ENCODE measurements around the gene ARHGAP44. TPM values are rescaled to one million over a fixed set of nuclear protein-coding genes. Genes with fewer than 3 reads are reported as not detected.

ARHGAP44 gene
- total RNA-seq, 1 donor from 2014 or later = 0.79 TPM

GRCh38 chr17:13024526-13025257 is 235.4 kb downstream of the ARHGAP44 start:
- Histone ChIP-seq H3K27me3 (ENCODE audit: control insufficient read depth, insufficient read depth, low read length) (no peaks in the 10 kb centered on the region), H3K4me3 (ENCODE audit: low read depth, low read length) (no peak overlapping the region), H3K36me3 (ENCODE audit: control insufficient read depth, insufficient read depth, low read length) (no peaks in the 10 kb centered on the region)
- TF ChIP-seq CTCF (IDR thresholded peaks at IDR 0.05; ENCODE audit: insufficient read depth, low read length, severe bottlenecking) = peak; percentile 90
- peak; percentile 35 for DNase-seq (ENCODE audit: low read depth)
- FAIRE-seq = peak; percentile 92

GRCh38 chr17:13025258-13025627 is 235.9 kb downstream of the ARHGAP44 start:
- H3K27me3 ChIP-seq (ENCODE audit: control insufficient read depth, insufficient read depth, low read length) = no peaks in the 10 kb centered on the region
- FAIRE-seq (peak; percentile 13), DNase-seq (ENCODE audit: low read depth) (no peak)
- no peak overlapping the region for H3K4me3 ChIP-seq (ENCODE audit: low read depth, low read length)
- no peak for TF ChIP-seq CTCF (IDR thresholded peaks at IDR 0.05; ENCODE audit: insufficient read depth, low read length, severe bottlenecking)
- H3K36me3 ChIP-seq (ENCODE audit: control insufficient read depth, insufficient read depth, low read length) = no peaks in the 10 kb centered on the region

- H3K36me3 ChIP-seq (ENCODE audit: control insufficient read depth, insufficient read depth, low read length) = no peaks in the 10 kb centered on the region
- FAIRE-seq = no peak
- no peak overlapping the region for H3K4me3 ChIP-seq (ENCODE audit: low read depth, low read length)
- H3K27me3 ChIP-seq (ENCODE audit: control insufficient read depth, insufficient read depth, low read length) = no peaks in the 10 kb centered on the region
- no peak for DNase-seq (ENCODE audit: low read depth)
- no peak for TF ChIP-seq CTCF (IDR thresholded peaks at IDR 0.05; ENCODE audit: insufficient read depth, low read length, severe bottlenecking)
Observed at GRCh38 chr17:13025687-13026086, 236.4 kb downstream of the ARHGAP44 start.

- no peak for TF ChIP-seq CTCF (IDR thresholded peaks at IDR 0.05; ENCODE audit: insufficient read depth, low read length, severe bottlenecking)
- no peaks in the 10 kb centered on the region for H3K36me3 ChIP-seq (ENCODE audit: control insufficient read depth, insufficient read depth, low read length)
- DNase-seq (ENCODE audit: low read depth) (no peak), FAIRE-seq (no peak)
- no peaks in the 10 kb centered on the region for H3K27me3 ChIP-seq (ENCODE audit: control insufficient read depth, insufficient read depth, low read length)
- no peak overlapping the region for H3K4me3 ChIP-seq (ENCODE audit: low read depth, low read length)
Observed at GRCh38 chr17:13027246-13027645, 237.9 kb downstream of the ARHGAP44 start.

- Histone ChIP-seq H3K36me3 (ENCODE audit: control insufficient read depth, insufficient read depth, low read length) (no peaks in the 10 kb centered on the region), H3K27me3 (ENCODE audit: control insufficient read depth, insufficient read depth, low read length) (no peaks in the 10 kb centered on the region), H3K4me3 (ENCODE audit: low read depth, low read length) (no peak overlapping the region)
- no peak for DNase-seq (ENCODE audit: low read depth)
- no peak for TF ChIP-seq CTCF (IDR thresholded peaks at IDR 0.05; ENCODE audit: insufficient read depth, low read length, severe bottlenecking)
- no peak for FAIRE-seq
Observed at GRCh38 chr17:13029340-13029739, 240.0 kb downstream of the ARHGAP44 start.

- H3K36me3 ChIP-seq (ENCODE audit: control insufficient read depth, insufficient read depth, low read length) = no peaks in the 10 kb centered on the region
- FAIRE-seq (no peak), DNase-seq (ENCODE audit: low read depth) (no peak)
- no peak for TF ChIP-seq CTCF (IDR thresholded peaks at IDR 0.05; ENCODE audit: insufficient read depth, low read length, severe bottlenecking)
- no peaks in the 10 kb centered on the region for H3K27me3 ChIP-seq (ENCODE audit: control insufficient read depth, insufficient read depth, low read length)
- no peak overlapping the region for H3K4me3 ChIP-seq (ENCODE audit: low read depth, low read length)
Observed at GRCh38 chr17:13030056-13030455, 240.8 kb downstream of the ARHGAP44 start.

Measured in bronchial epithelial cell (primary cell).